ENCODE results near the gene PCDHGA1.
"Not testable (repeated sequence)": the region's sequence is repeated elsewhere in the genome, so short reads cannot be mapped to it uniquely, and the experiment has no call there.

GRCh38 chr5:141316963-141317362 is 13.4 kb upstream of the PCDHGA1 start:
- TF ChIP-seq CTCF, EZH2, EZH2phosphoT487 (IDR thresholded peaks at IDR 0.05): not testable (repeated sequence)
